H1 (cell line): ENCODE data around the gene LYL1. TPM values are rescaled to one million over a fixed set of nuclear protein-coding genes. Genes with fewer than 3 reads are reported as not detected.
A peak's percentile ranks its signal among the peaks of the same experiment; 100 is the strongest.

Experiments
- CTCF ChIA-PET: fragments of 300-600 bp; sonication (Branson Sonifier 250); formaldehyde crosslinking; loops from one replicate; lab custom pipeline; 2021; ENCODE audit not compliant: partially characterized antibody; lab: Charles Lee
- POLR2A ChIA-PET: fragments of 300-600 bp; sonication (Branson Sonifier 250); formaldehyde crosslinking; loops from one replicate; lab custom pipeline; 2021; ENCODE audit warnings: inconsistent platforms; ENCODE audit not compliant: partially characterized antibody; lab: Charles Lee
- DNase-seq, 2 experiments: peaks; one replicate each; pipeline versions ENCODE4 v3.0.0 to v3.0.0-alpha.2; 2010 to 2022; ENCODE audit warnings: low spot score in 2 of 2, low read depth in 1 of 2, mixed read lengths in 1 of 2
- FAIRE-seq: peaks from 2 replicates; lab custom pipeline; 2011; peaks lifted over from hg19 to GRCh38; lab: Jason Lieb, UNC
- H2AFZ ChIP-seq: 2 replicates; pipeline ENCODE4 v1.8.1; 2012; ENCODE audit warnings: low read length, inconsistent platforms
- H2AK5ac ChIP-seq: 2 replicates; pipeline ENCODE4 v1.6.1; 2013; ENCODE audit warnings: low read depth, low read length
- H2BK120ac ChIP-seq: replicated peaks from 2 replicates; pipeline ENCODE3; 2013; ENCODE audit warnings: low read depth, low read length, inconsistent platforms
- H2BK12ac ChIP-seq: 2 replicates; pipeline ENCODE4 v1.6.1; 2013; ENCODE audit warnings: low read depth, low read length
- H2BK15ac ChIP-seq: 2 replicates; pipeline ENCODE4 v1.6.1; 2013; ENCODE audit warnings: low read length
- H2BK20ac ChIP-seq: 2 replicates; pipeline ENCODE4 v1.6.1; 2013; ENCODE audit warnings: low read length
- H2BK5ac ChIP-seq: 2 replicates; pipeline ENCODE4 v1.6.1; 2013; ENCODE audit warnings: low read depth, low read length
- H3K14ac ChIP-seq: 2 replicates; pipeline ENCODE4 v1.6.1; 2013; ENCODE audit warnings: inconsistent platforms; ENCODE audit not compliant: insufficient read length
- H3K18ac ChIP-seq: 2 replicates; pipeline ENCODE4 v1.6.1; 2013; ENCODE audit warnings: low read length; ENCODE audit errors: extremely low read depth
- H3K23ac ChIP-seq: 2 replicates; pipeline ENCODE4 v1.6.1; 2013; ENCODE audit warnings: inconsistent platforms; ENCODE audit not compliant: insufficient read length
- H3K23me2 ChIP-seq: 2 replicates; pipeline ENCODE4 v1.6.1; 2013; ENCODE audit warnings: low read depth, low read length
- H3K27ac ChIP-seq: 2 replicates; pipeline ENCODE4 v1.6.1; 2011; ENCODE audit warnings: low read depth, low read length, inconsistent platforms
- H3K27me3 ChIP-seq, 4 experiments: replicated peaks in 1 of 4; 1 replicate in 1 of 4; 2 replicates in 3 of 4; pipeline versions ENCODE4 v1.6.1 to v1.8.1; 2011 to 2013; ENCODE audit warnings: low read length in 3 of 4, mild to moderate bottlenecking in 3 of 4, inconsistent platforms in 2 of 4, mixed read lengths in 2 of 4, moderate library complexity in 1 of 4; ENCODE audit not compliant: control insufficient read depth in 3 of 4, insufficient read depth in 3 of 4; ENCODE audit errors: extremely low read depth in 1 of 4
- H3K36me3 ChIP-seq, 4 experiments: 2 replicates each; pipeline versions ENCODE4 v1.6.1 to v1.8.1; 2011 to 2013; ENCODE audit warnings: mild to moderate bottlenecking in 4 of 4, low read length in 3 of 4, moderate library complexity in 2 of 4, control low read depth in 1 of 4, inconsistent platforms in 1 of 4; ENCODE audit not compliant: insufficient read depth in 4 of 4, control insufficient read depth in 2 of 4
- H3K4ac ChIP-seq: replicated peaks from 2 replicates; pipeline ENCODE3; 2013; ENCODE audit warnings: low read length, low read depth, mixed read lengths, inconsistent platforms; ENCODE audit not compliant: insufficient read length
- H3K4me1 ChIP-seq, 4 experiments: replicated peaks in 1 of 4; 1 replicate in 1 of 4; 2 replicates in 3 of 4; pipeline versions ENCODE4 v1.6.1 to v1.8.1; 2011 to 2013; ENCODE audit warnings: low read length in 3 of 4, inconsistent platforms in 2 of 4, mixed read lengths in 1 of 4; ENCODE audit not compliant: insufficient read depth in 4 of 4, control insufficient read depth in 3 of 4
- H3K4me2 ChIP-seq, 2 experiments: 2 replicates each; pipeline versions ENCODE4 v1.6.1 to v1.8.1; 2011 to 2013; ENCODE audit warnings: low read depth in 2 of 2, low read length in 2 of 2, control low read depth in 1 of 2, inconsistent platforms in 1 of 2, mild to moderate bottlenecking in 1 of 2; ENCODE audit not compliant: insufficient read depth in 1 of 2
- H3K4me3 ChIP-seq, 4 experiments: fragments of 200-600, 300-600 bp in 1 of 4; sonication (generic), shearing (Covaris generic), sonication (Bioruptor Twin) in 1 of 4; 2 replicates each; pipeline versions ENCODE4 v1.5.1 to v1.8.1; 2011 to 2016; ENCODE audit warnings: low read length in 4 of 4, low read depth in 3 of 4, control low read depth in 2 of 4, inconsistent platforms in 2 of 4, mild to moderate bottlenecking in 2 of 4, mixed read lengths in 1 of 4, moderate library complexity in 1 of 4; ENCODE audit not compliant: insufficient read depth in 2 of 4; ENCODE audit errors: extremely low read depth in 1 of 4
- H3K56ac ChIP-seq: replicated peaks from 2 replicates; pipeline ENCODE3; 2013; ENCODE audit warnings: low read depth, mild to moderate bottlenecking, mixed read lengths, low read length, inconsistent platforms; ENCODE audit not compliant: insufficient read length
- H3K79me1 ChIP-seq: 2 replicates; pipeline ENCODE4 v1.6.1; 2013; ENCODE audit warnings: low read depth, low read length, control low read depth
- H3K79me2 ChIP-seq, 2 experiments: 2 replicates each; pipeline versions ENCODE4 v1.6.1 to v1.8.1; 2012 to 2013; ENCODE audit warnings: low read length in 2 of 2, mild to moderate bottlenecking in 2 of 2, inconsistent platforms in 1 of 2; ENCODE audit not compliant: insufficient read depth in 2 of 2, control insufficient read depth in 1 of 2
- H3K9ac ChIP-seq, 4 experiments: replicated peaks in 1 of 4; 1 replicate in 1 of 4; 2 replicates in 3 of 4; pipeline versions ENCODE4 v1.6.1 to v1.8.1; 2011 to 2013; ENCODE audit warnings: low read depth in 3 of 4, low read length in 3 of 4, control low read depth in 2 of 4, mild to moderate bottlenecking in 2 of 4, moderate library complexity in 2 of 4, inconsistent platforms in 1 of 4; ENCODE audit errors: extremely low read depth in 1 of 4
- H3K9me3 ChIP-seq, 2 experiments: 2 replicates each; pipeline versions ENCODE4 v1.6.1 to v1.8.1; 2012 to 2013; ENCODE audit warnings: mild to moderate bottlenecking in 2 of 2, moderate library complexity in 2 of 2, control low read depth in 1 of 2, inconsistent platforms in 1 of 2, low read depth in 1 of 2, low read length in 1 of 2, mixed read lengths in 1 of 2; ENCODE audit not compliant: insufficient read depth in 2 of 2
- H4K20me1 ChIP-seq, 2 experiments: replicated peaks in 1 of 2; 2 replicates each; pipeline versions ENCODE3 to v1.8.1; 2011 to 2013; ENCODE audit warnings: inconsistent platforms in 2 of 2, low read length in 2 of 2, mild to moderate bottlenecking in 1 of 2; ENCODE audit not compliant: insufficient read depth in 2 of 2, control insufficient read depth in 1 of 2
- H4K5ac ChIP-seq: 2 replicates; pipeline ENCODE4 v1.6.1; 2013; ENCODE audit warnings: low read length, low read depth, mixed read lengths, inconsistent platforms; ENCODE audit not compliant: insufficient read length
- H4K8ac ChIP-seq: 2 replicates; pipeline ENCODE4 v1.8.0; 2013; ENCODE audit warnings: mild to moderate bottlenecking, moderate library complexity, low read length, inconsistent platforms; ENCODE audit not compliant: insufficient read depth; ENCODE audit errors: extremely low read depth
- H4K91ac ChIP-seq: replicated peaks from 2 replicates; pipeline ENCODE3; 2013; ENCODE audit warnings: low read length, mixed read lengths, inconsistent platforms; ENCODE audit not compliant: insufficient read length
- CTCF ChIP-seq, 3 experiments: IDR thresholded peaks; 1 replicate in 2 of 3; 2 replicates in 1 of 3; pipeline versions ENCODE4 v1.5.1 to v1.6.1; 2011; ENCODE audit warnings: low read length in 3 of 3, mild to moderate bottlenecking in 3 of 3, inconsistent platforms in 2 of 3, low read depth in 1 of 3, moderate library complexity in 1 of 3; ENCODE audit not compliant: insufficient read depth in 1 of 3; ENCODE audit errors: control extremely low read depth in 1 of 3
- PHF8 ChIP-seq: fragments of 200-600 bp; sonication (generic); conservative IDR thresholded peaks from 2 replicates; pipeline ENCODE4 v1.7.1; 2012; ENCODE audit warnings: low read depth, mild to moderate bottlenecking, inconsistent platforms, low read length, moderate library complexity
- RAD21 ChIP-seq, 2 experiments: IDR thresholded peaks in 1 of 2; conservative IDR thresholded peaks in 1 of 2; 2 replicates each; pipeline ENCODE4 v1.6.1; 2011; ENCODE audit warnings: low read depth in 2 of 2, low read length in 2 of 2, improper control_type of control experiment in 1 of 2, inconsistent platforms in 1 of 2, mild to moderate bottlenecking in 1 of 2, moderate library complexity in 1 of 2
- SUZ12 ChIP-seq: fragments of 200-600 bp; sonication (generic); IDR thresholded peaks from 2 replicates; pipeline ENCODE4 v1.6.1; 2012; ENCODE audit warnings: mild to moderate bottlenecking, inconsistent platforms, low read length, moderate library complexity, mixed read lengths
- TBP ChIP-seq: IDR thresholded peaks from 2 replicates; pipeline ENCODE4 v1.6.1; 2011; ENCODE audit warnings: low read depth, low read length, improper control_type of control experiment
- WGBS, 2 experiments: shearing (Covaris generic) in 1 of 2; methylation state at CpG; one replicate each; pipeline versions ENCODE4 v1.1.6 to v1.1.7; 2013 to 2015; ENCODE audit warnings: low lambda C conversion rate in 2 of 2, mixed read lengths in 2 of 2, inconsistent platforms in 1 of 2, low coverage in 1 of 2, missing lambda C conversion rate in 1 of 2; ENCODE audit not compliant: insufficient replicate concordance in 2 of 2, insufficient coverage in 1 of 2, insufficient read length in 1 of 2; ENCODE audit errors: extremely low coverage in 1 of 2, missing lambda C conversion rate in 1 of 2; 5-methylcytosine and 5-hydroxymethylcytosine counted together
- polyA plus RNA-seq, 7 experiments: library from polyadenylated mRNA; depleted of rRNA in 3 of 7; stranded (reverse) in 5 of 7; unstranded in 2 of 7; fragments of >200 nt in 5 of 7; fragments of 200-250 nt in 2 of 7; gene quantifications; 1 replicate in 5 of 7; 2 replicates in 1 of 7; 4 replicates in 1 of 7; pipeline versions ENCODE4 v1.2.1 to v1.2.3, GENCODE V29; 2011 to 2013; ENCODE audit warnings: missing spikeins in 2 of 7, mixed read lengths in 2 of 7
- total RNA-seq: library from RNA; stranded (reverse); fragmentation: NEBNext Ultra II Directional; extraction: Animal tissue kit (Norgen Biotek cat#: 25700); gene quantifications from 2 replicates; pipeline ENCODE4 v1.2.1, GENCODE V29; 2021

Gene LYL1
- total and polyA plus RNA-seq, 2 of the 8 experiments (the other 6 are each of a cell fraction or from before 2014, with no cell fraction given): 0.58 to 0.76 TPM

- Histone ChIP-seq H3K23ac (no peak overlapping the region), H2BK20ac (no peak overlapping the region), H3K18ac (no peak overlapping the region; the same call in 1 of the 2 replicates), H4K5ac (no peak overlapping the region), H2BK5ac (no peak overlapping the region), H2BK15ac (no peak overlapping the region), H3K4me3 (no peak overlapping the region), H3K14ac (no peak overlapping the region), H4K20me1 (peaks cover under 1 to 9% of the 10 kb centered on the region in 2 experiments), H2AFZ (no peak overlapping the region), H4K8ac (no peak overlapping the region), H4K91ac (no peak overlapping the region), H3K4me1 (peaks cover 7 to 33% (median 26%) of the 10 kb centered on the region in 4 experiments), H3K79me2 (no peaks in the 10 kb centered on the region), H3K27me3 (peaks cover 76 to 97% (median 93%) of the 10 kb centered on the region in 4 experiments), H3K36me3 (no peaks in the 10 kb centered on the region), H3K23me2 (peaks cover 6% of the 10 kb centered on the region; the same call in 1 of the 2 replicates), H3K27ac (no peak overlapping the region), H3K4me2 (peak overlapping the region in 1 of 2 experiments; percentile 34; a peak in 1 of 4 replicates), H3K9me3 (no peaks in the 10 kb centered on the region), H3K9ac (no peak overlapping the region), H2AK5ac (no peak overlapping the region), H3K56ac (no peak overlapping the region), H3K79me1 (no peaks in the 10 kb centered on the region), H2BK120ac (no peak overlapping the region), H3K4ac (no peak overlapping the region), H2BK12ac (peak overlapping the region; percentile 75; the same call in 1 of the 2 replicates)
- POLR2A ChIA-PET: interaction anchor here (0.5 to 1.6 kb wide), 5 partner anchors 9 to 94 kb away, joined by 3 to 5 read pairs (median 3); no protein-coding TSS in a partner anchor
- peak; percentile 42 for FAIRE-seq
- CTCF ChIA-PET: interaction anchor here (0.6 to 48.8 kb wide), 12 partner anchors 9 to 671 kb away, joined by 3 to 1145 read pairs (median 82); no protein-coding TSS in a partner anchor
- no peak for DNase-seq
- WGBS, 2 experiments: 55% methylated on average over 12 of the region's 12 CpGs; no CpG with 5 or more reads in 1 of the 2 experiments
- peak in 2 of 3 experiments; percentile 12 to 24; a peak in 3 of 4 replicates for TF ChIP-seq CTCF (IDR thresholded peaks at IDR 0.05; ENCODE audit: control extremely low read depth in 1 of 3, insufficient read depth in 1 of 3, low read depth in 1 of 3, low read length in 3 of 3)
- no peak for TF ChIP-seq TBP
- peak; percentile 18 to 23; a peak in 3 of 4 replicates for TF ChIP-seq RAD21 (IDR thresholded peaks at IDR 0.05 in 1 of 2, conservative IDR thresholded peaks at IDR 0.05 in 1 of 2; ENCODE audit: low read depth in 2 of 2, low read length in 2 of 2)
- TF ChIP-seq SUZ12: peak; percentile 40
- TF ChIP-seq PHF8: no peak
Measured at GRCh38 chr19:13058951-13059660, 43.6 kb downstream of the LYL1 start.
